Kidney capillary endothelial cell (primary cell): ENCODE results near the gene SEMA4D.
A peak's percentile ranks its signal among the peaks of the same experiment; 100 is the strongest.

ENCODE experiments used
- DNase-seq: peaks from one replicate; pipeline ENCODE4 v3.0.0-alpha.2; 2018; ENCODE audit warnings: low spot score

Gene SEMA4D

DNA sequence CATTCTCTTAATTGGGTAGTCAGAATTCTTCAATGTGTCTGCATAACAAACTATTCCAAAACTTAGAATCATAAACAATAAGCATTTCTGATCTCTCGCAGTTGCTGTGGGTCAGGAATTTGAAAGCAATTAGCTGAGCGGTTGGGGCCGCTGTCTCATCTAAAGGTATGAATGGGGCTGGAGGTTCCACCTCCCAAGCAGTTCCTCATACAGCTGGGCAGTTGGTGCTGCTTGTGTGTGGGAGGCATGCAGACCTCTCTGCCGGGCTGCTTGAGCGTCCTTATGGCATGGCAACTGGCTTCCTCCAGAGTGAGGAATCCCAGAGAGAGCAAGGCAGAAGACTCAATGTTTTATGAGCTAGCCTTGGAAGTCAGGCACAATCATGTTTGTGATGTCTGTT is 30.2 kb upstream of the SEMA4D start:
- no peak for DNase-seq

DNA sequence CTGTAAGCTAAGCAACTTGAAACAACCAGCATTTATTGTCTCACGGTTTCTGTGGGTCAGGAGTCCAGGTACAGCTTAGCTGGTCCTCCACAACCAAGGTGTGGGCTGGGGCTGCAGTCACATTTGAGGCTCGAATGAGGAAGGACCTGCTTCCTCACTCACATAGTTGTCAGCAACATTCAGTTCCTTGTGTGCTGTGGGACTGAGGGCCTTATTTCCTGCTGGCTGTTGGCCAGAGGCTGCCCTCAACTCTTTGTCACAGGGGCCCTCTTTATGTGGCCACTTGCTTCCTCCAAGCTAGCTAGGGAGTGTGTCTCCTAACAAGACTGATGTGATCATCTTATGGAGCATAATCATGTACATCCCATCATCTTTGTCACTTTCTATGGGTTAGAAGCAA is 29.2 kb upstream of the SEMA4D start:
- peak; percentile 16 for DNase-seq

GRCh38 chr9:89526667-89527066 is 28.8 kb upstream of the SEMA4D start:
- DNase-seq: no peak

DNA sequence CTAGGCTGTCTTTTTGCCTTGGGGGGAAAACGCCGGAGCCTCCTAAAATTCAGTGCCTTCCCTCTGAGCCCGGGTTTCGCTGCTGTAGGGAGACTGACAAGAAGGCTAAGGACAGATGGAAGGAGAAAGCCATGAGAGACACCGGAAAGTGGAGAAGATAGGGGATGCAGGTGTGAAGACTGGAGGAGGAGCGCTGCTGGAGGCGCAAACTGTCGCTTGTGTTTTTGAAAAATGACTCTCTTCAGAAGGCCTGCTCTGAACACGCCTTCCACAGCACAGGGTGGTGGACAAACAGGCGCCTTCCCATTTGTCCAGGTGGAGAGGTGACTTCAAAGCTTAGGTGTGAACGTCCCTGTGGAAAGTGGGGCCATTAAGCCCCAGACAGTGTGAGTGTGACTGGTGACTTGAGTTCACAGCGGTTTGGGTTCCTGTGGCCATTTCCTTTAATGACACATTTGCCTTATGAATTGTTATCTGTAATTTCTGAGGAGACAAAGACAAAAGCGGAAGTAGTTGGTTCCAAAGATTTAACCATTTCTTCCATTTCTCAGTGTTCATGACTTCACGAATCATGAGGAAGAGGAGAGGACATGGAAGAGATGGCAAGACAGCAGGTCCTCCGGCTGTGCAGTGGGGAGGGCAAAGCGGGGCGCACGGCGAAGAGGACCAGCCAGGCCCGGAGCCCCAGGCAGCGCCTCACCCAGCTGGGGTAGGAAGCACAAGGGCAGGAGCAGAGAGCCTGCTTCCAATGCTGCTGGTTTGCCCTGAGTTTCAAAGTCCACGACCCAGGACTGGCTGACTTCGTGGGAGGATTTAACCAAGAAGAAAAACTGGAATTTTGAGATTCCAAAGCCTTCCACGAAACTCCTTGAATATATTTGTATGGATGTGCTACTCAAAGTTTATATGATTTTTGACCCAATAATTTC is 27.8 kb upstream of the SEMA4D start:
- peak; percentile 16 for DNase-seq

DNA sequence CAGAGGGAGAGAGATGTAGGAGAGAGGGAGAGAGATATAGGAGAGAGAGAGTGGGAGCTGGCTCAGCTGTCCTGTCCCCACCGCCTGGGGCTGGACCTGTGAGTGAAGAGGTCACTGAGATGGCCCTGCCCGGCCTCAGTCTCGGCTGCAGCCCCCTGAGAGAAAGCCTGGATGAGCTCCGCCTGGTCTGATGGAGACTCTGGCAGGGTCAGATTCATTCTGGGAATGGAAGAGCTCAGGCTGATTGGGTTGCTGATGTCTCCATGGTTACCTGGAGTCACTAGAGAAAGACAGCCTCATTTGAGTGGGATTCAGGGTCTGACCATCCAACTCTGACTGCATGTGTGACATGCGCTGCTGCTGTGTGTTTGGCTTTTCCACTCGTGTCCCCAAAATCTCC is 27.1 kb upstream of the SEMA4D start:
- no peak for DNase-seq

DNA sequence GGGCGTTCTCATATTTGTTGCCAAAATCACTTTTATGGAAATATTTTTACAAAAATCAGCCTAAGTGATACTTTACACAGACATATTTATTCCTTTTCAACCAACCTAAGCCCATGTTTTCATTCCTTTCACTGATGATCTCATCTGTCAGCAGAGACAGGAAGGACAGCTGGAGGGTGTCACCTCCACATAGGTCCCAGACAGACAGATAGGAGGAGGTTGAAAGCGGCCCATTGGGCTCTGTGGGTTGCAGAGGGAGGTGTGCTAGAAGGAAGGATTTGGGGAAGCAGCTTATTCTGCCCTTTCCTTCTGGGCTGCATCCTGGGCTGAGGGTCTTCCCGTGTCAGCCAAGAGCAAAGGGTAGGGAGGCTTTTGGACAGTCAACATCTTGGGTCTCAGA is 26.0 kb upstream of the SEMA4D start:
- DNase-seq: no peak

DNA sequence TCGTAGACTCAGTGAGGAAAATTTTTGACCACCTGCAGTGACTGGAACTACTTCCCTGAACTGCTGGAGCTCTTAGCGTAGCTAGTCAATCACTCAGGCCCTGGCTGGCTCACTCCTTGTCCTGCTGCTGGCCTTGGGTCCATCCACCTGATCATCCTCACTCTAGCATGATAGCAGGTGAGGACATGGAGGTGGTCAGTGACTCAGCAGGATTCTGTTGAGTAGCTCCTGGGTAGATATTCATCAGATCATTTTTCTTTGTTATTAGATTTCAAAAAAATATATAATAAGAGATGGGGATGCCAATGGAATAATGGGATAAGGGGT is 25.0 kb upstream of the SEMA4D start:
- no peak for DNase-seq

DNA sequence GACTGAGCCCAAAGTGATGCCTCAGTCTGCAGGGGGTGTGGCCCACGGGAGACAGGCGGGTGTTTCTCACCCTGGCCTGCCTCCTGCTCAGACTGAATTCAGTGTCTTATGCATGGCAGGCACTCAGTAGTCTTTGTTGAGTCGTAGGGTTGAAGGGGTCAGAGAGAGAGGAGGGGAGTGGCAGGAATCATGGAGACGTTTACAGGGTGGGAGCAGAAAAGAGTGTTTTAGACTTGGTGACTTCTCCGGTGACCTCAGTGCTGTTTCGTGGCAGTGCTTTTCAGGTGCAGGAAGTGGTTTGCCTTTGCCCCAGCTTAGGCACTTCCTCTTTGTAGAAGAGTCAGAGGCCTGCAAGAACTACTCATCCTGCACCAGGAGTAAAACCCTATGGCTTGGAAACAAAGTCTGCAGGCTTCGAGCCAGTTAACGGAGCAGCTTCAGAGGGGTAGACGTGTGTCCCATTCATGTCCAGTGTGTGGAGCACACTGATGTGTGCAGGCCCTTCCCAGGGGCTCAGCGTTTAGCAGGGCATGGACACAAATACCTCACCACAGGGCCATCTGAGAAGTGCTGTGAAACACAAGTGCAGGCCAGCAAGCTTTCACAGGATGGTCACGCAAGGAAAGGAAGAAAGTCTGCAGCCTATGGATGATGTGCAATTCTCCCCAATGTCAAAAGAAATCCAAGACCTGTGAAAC is 24.5 kb upstream of the SEMA4D start:
- peak; percentile 75 for DNase-seq

DNA sequence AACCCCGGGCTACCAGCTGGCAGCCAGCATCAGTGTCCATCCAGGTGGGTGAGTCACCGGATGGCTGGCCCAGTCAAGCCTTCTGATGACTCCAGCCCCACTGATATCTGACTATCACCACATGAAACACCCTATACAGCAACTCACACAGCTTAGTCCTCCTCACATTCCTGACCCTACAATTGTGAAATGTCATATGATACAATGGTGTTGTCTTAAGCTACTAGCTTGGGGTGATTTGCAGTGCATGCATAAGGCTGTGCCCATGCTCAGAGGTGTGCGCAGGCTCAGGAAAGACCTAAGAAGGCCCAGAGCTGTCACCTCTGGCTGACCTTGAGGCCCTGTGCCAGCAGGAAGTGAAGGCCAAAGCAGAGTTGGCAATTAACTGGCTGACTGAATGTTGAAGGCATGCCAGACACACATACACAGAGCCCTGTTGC is 21.5 kb upstream of the SEMA4D start:
- peak; percentile 45 for DNase-seq

DNA sequence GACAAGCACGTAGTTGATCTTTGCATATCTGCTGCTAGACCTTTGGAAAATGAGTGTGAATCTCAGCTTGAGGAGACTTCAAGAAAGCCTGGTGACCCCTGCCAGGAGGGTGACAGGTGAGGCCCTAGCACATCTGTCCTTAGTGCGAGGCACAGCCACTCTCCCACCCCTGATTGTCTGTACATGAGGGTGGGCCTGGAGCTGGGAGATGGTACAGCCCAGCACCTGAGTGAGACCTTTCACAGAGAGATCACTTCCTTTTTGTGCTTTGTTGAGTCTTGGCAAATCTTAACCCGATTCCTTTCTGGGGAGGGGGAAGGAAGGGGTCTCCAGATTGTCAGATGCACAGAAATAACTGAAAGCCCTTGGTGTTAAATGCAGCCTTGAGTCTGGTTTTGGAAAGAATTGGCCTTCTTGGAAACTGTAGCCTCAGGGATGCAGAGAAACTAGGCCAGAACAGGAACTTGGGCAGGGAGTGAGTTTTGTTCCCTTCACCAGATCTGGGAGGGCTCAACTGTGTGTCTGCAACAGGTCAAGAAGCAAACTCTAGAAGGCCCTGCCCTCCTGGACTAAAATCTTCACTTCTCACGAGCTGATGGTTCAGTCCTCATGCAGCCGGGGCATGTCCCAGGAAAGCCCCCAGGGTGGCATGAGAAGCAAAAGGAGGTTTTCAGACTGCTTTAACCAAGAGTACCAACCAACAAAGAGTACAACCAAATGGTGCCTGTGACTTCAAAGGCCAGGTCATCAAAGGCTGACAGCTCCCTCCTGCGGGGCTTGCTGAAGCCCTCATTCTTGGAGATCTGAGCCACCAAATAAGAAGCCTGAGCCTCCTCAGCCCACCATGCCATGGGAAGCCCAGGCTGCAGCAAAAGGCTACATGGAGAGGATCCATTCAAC is 20.8 kb upstream of the SEMA4D start:
- no peak for DNase-seq

GRCh38 chr9:89515416-89515815 is 17.5 kb upstream of the SEMA4D start:
- no peak for DNase-seq

DNA sequence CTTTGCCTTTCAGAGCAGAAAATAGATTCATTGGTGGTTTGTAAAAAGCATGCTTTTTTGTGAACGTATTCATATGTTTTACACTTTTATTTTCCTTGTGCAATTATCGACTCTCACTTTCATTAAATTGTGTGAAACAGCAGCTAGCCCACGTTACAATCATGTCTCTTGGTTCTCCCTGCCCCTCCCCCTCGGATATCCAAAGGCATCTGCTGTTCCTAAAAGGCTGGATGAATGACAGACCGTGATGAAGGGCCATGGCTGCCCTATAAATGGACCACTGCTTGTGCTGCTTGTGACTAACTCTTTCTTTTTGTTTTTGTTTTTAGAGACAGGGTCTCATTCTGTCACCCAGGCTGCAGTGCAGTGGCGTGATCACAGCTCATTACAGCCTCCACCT is 17.0 kb upstream of the SEMA4D start:
- DNase-seq: no peak

DNA sequence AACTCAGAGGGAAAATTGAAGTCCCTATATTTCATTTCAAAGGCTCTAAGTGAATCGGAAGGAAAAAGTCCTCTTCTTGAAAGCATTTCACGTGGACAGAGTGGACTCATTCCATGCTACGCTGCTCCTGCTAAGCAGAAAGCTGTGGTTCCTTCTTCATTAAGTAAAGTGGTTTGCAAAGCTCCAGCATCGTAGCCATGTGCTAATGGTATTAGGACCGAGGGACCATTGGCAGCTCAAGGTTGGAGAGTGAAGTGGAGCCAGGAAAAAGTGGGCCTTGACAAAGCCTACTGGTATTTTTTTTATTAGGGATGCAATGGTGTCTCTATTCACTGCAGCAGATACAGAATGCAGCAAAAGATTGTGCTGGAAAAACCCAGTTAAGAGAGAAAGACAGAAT is 16.4 kb upstream of the SEMA4D start:
- no peak for DNase-seq

DNA sequence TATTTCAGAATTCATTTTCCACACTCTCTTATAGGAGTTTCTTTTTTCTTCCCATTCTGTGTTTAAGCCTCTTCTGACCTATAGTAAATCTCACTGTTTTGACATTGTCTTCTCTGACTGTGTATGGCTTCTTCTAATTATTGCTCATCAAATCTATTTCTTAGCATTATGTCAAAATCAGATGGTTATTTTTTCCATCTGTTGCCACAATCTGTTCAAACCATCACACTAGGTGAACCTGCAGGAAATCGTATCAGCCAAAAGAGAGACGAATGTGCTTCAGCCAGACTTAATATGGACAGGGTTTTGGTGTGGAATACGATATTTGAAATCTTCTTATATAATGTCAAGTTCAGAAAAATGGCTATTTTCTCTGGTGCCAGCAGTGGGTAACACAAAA is 15.9 kb upstream of the SEMA4D start:
- DNase-seq: no peak

- no peak for DNase-seq
Observed at GRCh38 chr9:89512382-89512781, 14.5 kb upstream of the SEMA4D start.

DNA sequence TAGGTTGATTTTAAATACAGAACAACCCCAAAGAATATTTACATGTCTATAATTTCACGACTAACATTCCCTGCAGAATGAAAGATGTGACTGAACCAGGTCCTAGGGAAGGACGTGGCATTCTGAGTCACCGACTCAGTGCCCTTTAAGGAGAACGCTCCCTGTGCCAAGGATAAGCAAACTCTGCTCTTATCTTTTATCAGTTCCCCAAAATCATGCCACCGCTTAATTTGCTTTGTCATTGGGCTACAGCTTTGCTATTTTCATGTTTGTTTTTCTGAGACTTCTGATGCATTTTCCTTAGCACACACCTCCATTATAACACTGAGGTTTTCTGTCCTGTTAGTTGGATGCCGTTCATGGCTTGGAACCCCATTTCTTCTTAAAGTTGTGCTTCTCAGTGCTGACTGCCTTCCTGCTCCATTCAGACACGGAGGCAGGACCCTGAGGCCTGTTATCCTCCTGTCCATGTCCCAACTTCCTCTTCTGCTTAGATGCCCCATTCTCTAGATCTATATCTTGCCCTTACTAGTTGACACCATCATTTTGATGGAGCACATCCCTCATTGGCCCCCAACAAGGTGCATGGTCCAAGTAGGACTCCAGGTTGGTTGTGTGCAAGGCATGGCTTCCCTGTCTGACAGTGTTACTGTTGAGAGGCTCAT is 11.2 kb upstream of the SEMA4D start:
- no peak for DNase-seq

- DNase-seq: no peak
Observed at GRCh38 chr9:89505911-89506310, 8.0 kb upstream of the SEMA4D start.

GRCh38 chr9:89505048-89505447 is 7.1 kb upstream of the SEMA4D start:
- DNase-seq: no peak

- no peak for DNase-seq
Observed at GRCh38 chr9:89502671-89503070, 4.8 kb upstream of the SEMA4D start.

- DNase-seq: no peak
Observed at GRCh38 chr9:89502038-89502601, 4.2 kb upstream of the SEMA4D start.

GRCh38 chr9:89501311-89501898 is 3.5 kb upstream of the SEMA4D start:
- no peak for DNase-seq
